ENCODE data around the gene GNPTG. TPM values are rescaled to one million over a fixed set of nuclear protein-coding genes. Genes with fewer than 3 reads are reported as not detected.
A peak's percentile ranks its signal among the peaks of the same experiment; 100 is the strongest.

GNPTG gene
- total and polyA plus RNA-seq, 5 donors from 2014 or later, result 43.2 to 51.3 (median 44.5) TPM

DNA sequence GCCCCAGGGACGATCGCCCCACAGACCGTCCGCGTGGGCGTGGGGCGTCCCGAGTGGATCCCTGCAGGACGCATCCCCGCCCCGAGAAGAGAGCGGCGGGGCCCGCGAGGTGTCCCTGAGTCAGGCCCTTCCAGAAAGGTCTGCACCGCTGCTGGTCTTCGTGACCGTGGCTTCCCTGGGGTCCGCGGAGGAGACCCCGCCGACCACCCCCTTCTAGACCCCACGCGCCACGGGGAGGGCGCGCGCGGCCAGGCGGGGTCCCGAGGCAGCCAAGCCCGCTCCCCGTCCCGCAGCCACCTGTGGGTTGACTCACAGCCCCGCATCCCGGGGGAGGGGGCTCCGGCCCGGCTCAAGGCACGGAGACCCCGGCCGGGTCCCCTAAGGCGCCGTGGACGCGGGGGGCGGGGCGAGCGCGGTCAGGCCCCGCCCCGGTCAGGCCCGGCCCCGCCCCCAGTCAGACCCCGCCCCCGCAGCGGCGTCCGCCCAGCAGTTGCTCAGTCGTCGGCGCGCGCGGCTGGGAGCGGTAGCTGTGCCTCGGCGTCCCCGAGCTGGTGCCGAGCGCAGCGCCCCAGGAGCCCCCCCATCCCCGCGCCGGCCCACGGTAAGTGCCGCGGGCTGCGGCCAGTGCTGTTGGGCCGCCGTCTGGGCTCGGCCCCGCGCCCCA, 18.4 kb upstream of the GNPTG start, which contains the start of gene BAIAP3:
Gene BAIAP3 (plus strand): TSS at position 497 of the 664 bp plus-strand sequence. CDS start 4,905 bp downstream, outside the sequence.
- DNase-seq (peak in 2 of 3 donors; percentile 32 to 46), ATAC-seq (ENCODE audit: low read depth in 2 of 2) (peak; percentile 47 to 58)
- peaks cover 39% of the 10 kb centered on the region for H3K4me1 ChIP-seq (ENCODE audit: control insufficient read depth, insufficient read depth, low read length, poor library complexity, severe bottlenecking)
- no peak within 1 kb of the TSS for H3K27ac ChIP-seq (ENCODE audit: insufficient read depth, low read length, poor library complexity, severe bottlenecking)
- H3K36me3 ChIP-seq (ENCODE audit: control insufficient read depth, insufficient read depth, low read length), result no peaks in the 10 kb centered on the region
- Mint-ChIP-seq H3K9me3 (no peaks in the 10 kb centered on the region), H3K27ac (peak within 1 kb of the TSS in 1 of 3 donors; percentile 65), H3K27me3 (peaks cover 40% of the 10 kb centered on the region), H3K36me3 (no peaks in the 10 kb centered on the region), H3K4me3 (peak within 1 kb of the TSS in 2 of 4 donors; percentile 61 to 63), H3K4me1 (peaks cover 0 to 19% (median 2%) of the 10 kb centered on the region in 4 donors)
- H3K9me3 ChIP-seq (ENCODE audit: control insufficient read depth in 2 of 2, low read length in 2 of 2), result peaks cover 0 to 7% of the 10 kb centered on the region in 2 experiments
- no peak within 1 kb of the TSS for H3K4me3 ChIP-seq (ENCODE audit: low read depth, low read length)
- no peaks in the 10 kb centered on the region for H3K27me3 ChIP-seq (ENCODE audit: control insufficient read depth, insufficient read depth, low read length)

DNA sequence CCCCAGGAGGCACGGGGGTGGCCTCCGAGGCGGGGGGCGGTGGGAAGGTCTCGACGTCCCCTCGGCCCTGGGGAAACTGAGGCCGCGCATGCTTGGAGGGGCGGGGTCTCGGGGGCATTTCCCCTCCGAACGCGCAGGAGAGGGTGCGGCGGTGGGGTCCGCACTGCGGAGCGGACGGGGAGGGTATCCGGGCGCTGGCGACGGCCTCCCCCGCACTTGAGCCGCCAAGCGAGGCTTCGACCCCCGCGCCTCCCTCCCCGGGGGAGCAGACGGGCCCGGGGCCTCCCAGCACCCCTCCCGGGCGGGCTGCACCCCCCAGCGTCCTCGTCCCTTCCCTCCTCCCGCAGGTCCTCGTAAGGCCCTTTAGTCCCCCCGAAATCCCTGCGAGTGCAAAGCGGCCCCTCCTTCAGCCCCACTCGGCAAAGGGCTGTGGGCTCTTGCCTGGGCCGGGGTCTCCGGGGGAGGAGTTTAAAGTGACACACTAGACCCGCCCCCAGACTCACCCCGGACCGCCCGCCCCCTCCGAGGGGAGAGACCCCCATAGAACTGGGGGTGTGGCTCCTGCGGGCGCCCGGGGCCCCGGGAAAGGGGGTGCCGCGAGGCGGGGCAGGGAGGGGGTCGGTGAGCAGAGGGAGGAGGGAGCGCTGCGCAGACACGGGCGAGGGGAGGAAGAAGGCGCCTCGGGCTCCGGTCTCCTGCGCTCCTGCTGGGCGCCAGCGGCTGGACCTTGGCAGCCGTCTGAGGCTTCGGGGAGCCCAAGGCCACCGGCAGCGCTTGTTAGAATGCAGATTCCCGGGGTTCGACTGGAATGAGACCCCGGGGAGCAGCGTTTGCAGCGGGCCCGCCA, 17.7 kb upstream of the GNPTG start:
- Histone ChIP-seq H3K4me1 (ENCODE audit: control insufficient read depth, insufficient read depth, low read length, poor library complexity, severe bottlenecking) (peaks cover 39% of the 10 kb centered on the region), H3K36me3 (ENCODE audit: control insufficient read depth, insufficient read depth, low read length) (no peaks in the 10 kb centered on the region), H3K27ac (ENCODE audit: insufficient read depth, low read length, poor library complexity, severe bottlenecking) (no peak overlapping the region), H3K9me3 (ENCODE audit: control insufficient read depth in 2 of 2, low read length in 2 of 2) (peaks cover 0 to 7% of the 10 kb centered on the region in 2 experiments), H3K27me3 (ENCODE audit: control insufficient read depth, insufficient read depth, low read length) (no peaks in the 10 kb centered on the region), H3K4me3 (ENCODE audit: low read depth, low read length) (no peak overlapping the region)
- no peak for DNase-seq
- Mint-ChIP-seq H3K36me3 (no peaks in the 10 kb centered on the region), H3K27ac (no peak overlapping the region), H3K27me3 (peaks cover 40% of the 10 kb centered on the region), H3K4me3 (no peak overlapping the region), H3K9me3 (no peaks in the 10 kb centered on the region), H3K4me1 (peaks cover 0 to 19% (median 2%) of the 10 kb centered on the region in 4 donors)
- ATAC-seq (ENCODE audit: low read depth in 2 of 2), result no peak

DNA sequence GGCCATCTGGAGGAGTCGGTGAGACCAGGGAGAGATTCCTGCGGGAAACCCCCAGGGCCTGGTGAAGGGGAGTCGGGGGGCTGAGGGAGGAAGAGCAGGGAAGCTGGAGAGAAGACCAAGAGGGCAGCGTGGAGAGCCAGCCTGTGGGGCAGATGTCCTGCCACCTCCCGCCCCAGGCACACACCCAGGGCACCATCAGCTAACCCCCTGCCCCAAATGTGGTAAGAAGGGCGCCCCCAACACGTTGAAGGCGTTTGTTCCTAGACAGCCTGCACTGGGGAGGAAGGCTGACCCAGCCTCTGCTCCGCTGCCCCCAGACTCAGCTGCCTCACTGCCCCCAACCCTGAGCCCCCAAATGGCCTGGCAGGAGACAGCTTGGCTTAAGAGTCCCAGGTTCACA, 17.0 kb upstream of the GNPTG start:
- H3K27ac Mint-ChIP-seq, result no peak overlapping the region
- Histone ChIP-seq H3K27me3 (ENCODE audit: control insufficient read depth, insufficient read depth, low read length) (no peaks in the 10 kb centered on the region), H3K9me3 (ENCODE audit: control insufficient read depth in 2 of 2, low read length in 2 of 2) (peaks cover 0 to 7% of the 10 kb centered on the region in 2 experiments), H3K36me3 (ENCODE audit: control insufficient read depth, insufficient read depth, low read length) (no peaks in the 10 kb centered on the region), H3K4me3 (ENCODE audit: low read depth, low read length) (no peak overlapping the region), H3K27ac (ENCODE audit: insufficient read depth, low read length, poor library complexity, severe bottlenecking) (no peak overlapping the region), H3K4me1 (ENCODE audit: control insufficient read depth, insufficient read depth, low read length, poor library complexity, severe bottlenecking) (peaks cover 39% of the 10 kb centered on the region)
- H3K4me1 Mint-ChIP-seq, result peaks cover 0 to 19% (median 2%) of the 10 kb centered on the region in 4 donors
- H3K27me3 Mint-ChIP-seq, result peaks cover 40% of the 10 kb centered on the region
- H3K9me3 Mint-ChIP-seq, result no peaks in the 10 kb centered on the region
- no peaks in the 10 kb centered on the region for H3K36me3 Mint-ChIP-seq
- ATAC-seq (ENCODE audit: low read depth in 2 of 2) (no peak), DNase-seq (no peak)
- H3K4me3 Mint-ChIP-seq, result no peak overlapping the region

DNA sequence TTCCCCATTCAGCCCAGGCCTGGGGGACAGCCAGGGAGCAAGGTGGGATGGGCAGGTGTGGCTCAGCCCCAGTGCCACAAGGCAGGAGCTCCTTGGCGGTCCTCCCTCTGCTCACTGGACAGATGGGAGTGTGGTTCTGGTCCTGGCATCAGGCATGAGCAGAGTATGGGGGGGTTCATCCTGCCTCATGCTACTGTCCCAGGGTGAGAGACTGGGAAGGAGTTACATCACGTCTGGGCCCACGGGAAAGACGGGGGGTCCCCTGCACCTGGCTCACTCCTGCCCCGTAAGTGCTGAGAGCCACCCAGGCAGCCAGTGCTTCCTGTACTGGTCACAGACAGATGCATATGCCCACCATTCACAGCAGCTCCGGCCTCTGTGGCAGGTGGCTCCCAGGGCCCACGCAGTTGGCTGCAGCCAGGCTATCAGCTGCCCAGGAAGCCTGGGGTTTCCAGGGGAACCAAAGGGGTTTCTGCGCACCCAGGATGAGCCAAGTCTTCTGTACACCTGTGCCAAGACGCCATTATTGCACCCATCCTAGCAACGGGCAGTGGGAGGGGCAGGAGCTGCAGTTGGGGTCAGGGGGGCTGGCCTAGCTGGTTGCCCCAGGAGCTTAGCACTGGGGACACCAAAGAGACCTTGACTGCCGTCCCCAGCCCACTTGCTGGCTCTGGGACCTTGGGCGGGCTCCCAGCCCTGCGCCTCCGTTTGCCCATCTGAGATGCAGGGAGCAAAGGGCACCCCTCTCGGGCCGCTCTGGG, 16.3 kb upstream of the GNPTG start:
- Histone ChIP-seq H3K4me1 (ENCODE audit: control insufficient read depth, insufficient read depth, low read length, poor library complexity, severe bottlenecking) (peaks cover 39% of the 10 kb centered on the region), H3K27me3 (ENCODE audit: control insufficient read depth, insufficient read depth, low read length) (no peaks in the 10 kb centered on the region), H3K4me3 (ENCODE audit: low read depth, low read length) (no peak overlapping the region), H3K27ac (ENCODE audit: insufficient read depth, low read length, poor library complexity, severe bottlenecking) (no peak overlapping the region), H3K9me3 (ENCODE audit: control insufficient read depth in 2 of 2, low read length in 2 of 2) (peaks cover 0 to 3% of the 10 kb centered on the region in 2 experiments), H3K36me3 (ENCODE audit: control insufficient read depth, insufficient read depth, low read length) (no peaks in the 10 kb centered on the region)
- no peaks in the 10 kb centered on the region for H3K9me3 Mint-ChIP-seq
- peaks cover 0 to 19% (median 2%) of the 10 kb centered on the region in 4 donors for H3K4me1 Mint-ChIP-seq
- peaks cover 40% of the 10 kb centered on the region for H3K27me3 Mint-ChIP-seq
- no peak overlapping the region for H3K4me3 Mint-ChIP-seq
- no peak overlapping the region for H3K27ac Mint-ChIP-seq
- no peak for DNase-seq
- ATAC-seq (ENCODE audit: low read depth in 2 of 2), result no peak
- no peaks in the 10 kb centered on the region for H3K36me3 Mint-ChIP-seq

DNA sequence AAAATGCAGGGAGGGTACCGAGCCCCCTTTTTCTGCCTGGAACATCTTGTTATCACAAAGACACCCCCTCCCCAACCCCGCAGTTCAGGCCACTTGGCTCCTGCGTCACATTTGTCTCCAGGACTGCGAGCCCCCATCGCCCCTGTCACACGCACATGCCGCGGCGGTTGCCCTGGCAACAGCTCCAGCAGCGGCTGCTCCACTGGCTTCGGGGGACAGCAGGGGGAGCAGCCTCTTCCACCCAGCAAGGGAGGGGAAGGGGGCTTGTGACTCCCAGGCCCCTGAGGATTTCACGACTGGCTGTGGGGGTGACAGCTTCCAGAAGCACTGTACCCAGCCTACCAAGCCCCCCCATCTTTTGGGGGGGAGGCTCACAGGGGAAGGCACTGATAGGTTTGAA, 15.7 kb upstream of the GNPTG start:
- no peak overlapping the region for H3K4me3 Mint-ChIP-seq
- peaks cover 40% of the 10 kb centered on the region for H3K27me3 Mint-ChIP-seq
- H3K27ac Mint-ChIP-seq, result no peak overlapping the region
- Histone ChIP-seq H3K27ac (ENCODE audit: insufficient read depth, low read length, poor library complexity, severe bottlenecking) (no peak overlapping the region), H3K36me3 (ENCODE audit: control insufficient read depth, insufficient read depth, low read length) (no peaks in the 10 kb centered on the region), H3K27me3 (ENCODE audit: control insufficient read depth, insufficient read depth, low read length) (no peaks in the 10 kb centered on the region), H3K4me3 (ENCODE audit: low read depth, low read length) (no peak overlapping the region), H3K9me3 (ENCODE audit: control insufficient read depth in 2 of 2, low read length in 2 of 2) (no peaks in the 10 kb centered on the region), H3K4me1 (ENCODE audit: control insufficient read depth, insufficient read depth, low read length, poor library complexity, severe bottlenecking) (peaks cover 39% of the 10 kb centered on the region)
- ATAC-seq (ENCODE audit: low read depth in 2 of 2) (no peak), DNase-seq (no peak)
- H3K9me3 Mint-ChIP-seq, result no peaks in the 10 kb centered on the region
- H3K4me1 Mint-ChIP-seq, result peaks cover 0 to 19% (median 2%) of the 10 kb centered on the region in 4 donors
- no peaks in the 10 kb centered on the region for H3K36me3 Mint-ChIP-seq

DNA sequence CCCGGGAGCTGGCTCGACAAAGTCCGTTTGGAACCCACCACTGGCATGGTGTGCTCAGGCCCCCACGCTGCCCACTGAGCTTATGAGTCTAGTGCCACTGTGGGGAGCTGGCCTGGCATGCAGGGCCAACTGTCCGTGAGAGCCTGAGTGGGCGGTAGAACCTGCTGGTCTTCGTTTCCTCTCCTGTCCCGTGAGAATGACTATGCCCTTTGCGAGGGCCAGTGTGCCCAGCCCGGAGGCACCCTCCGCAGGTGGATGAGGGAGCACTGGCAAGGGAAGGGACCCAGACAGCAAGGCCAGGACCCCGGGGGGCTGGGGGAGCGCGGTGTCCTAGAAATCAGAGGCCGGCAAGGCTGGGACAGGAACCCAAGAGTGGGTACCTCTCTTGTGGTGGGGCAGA, 15.1 kb upstream of the GNPTG start:
- no peak overlapping the region for H3K4me3 Mint-ChIP-seq
- H3K36me3 ChIP-seq (ENCODE audit: control insufficient read depth, insufficient read depth, low read length), result no peaks in the 10 kb centered on the region
- peaks cover 34% of the 10 kb centered on the region for H3K4me1 ChIP-seq (ENCODE audit: control insufficient read depth, insufficient read depth, low read length, poor library complexity, severe bottlenecking)
- H3K4me3 ChIP-seq (ENCODE audit: low read depth, low read length), result no peak overlapping the region
- no peaks in the 10 kb centered on the region for H3K9me3 ChIP-seq (ENCODE audit: control insufficient read depth in 2 of 2, low read length in 2 of 2)
- peaks cover 38% of the 10 kb centered on the region for H3K27me3 Mint-ChIP-seq
- DNase-seq, result no peak
- no peaks in the 10 kb centered on the region for H3K27me3 ChIP-seq (ENCODE audit: control insufficient read depth, insufficient read depth, low read length)
- no peak for ATAC-seq (ENCODE audit: low read depth in 2 of 2)
- no peaks in the 10 kb centered on the region for H3K9me3 Mint-ChIP-seq
- no peak overlapping the region for H3K27ac ChIP-seq (ENCODE audit: insufficient read depth, low read length, poor library complexity, severe bottlenecking)
- H3K36me3 Mint-ChIP-seq, result no peaks in the 10 kb centered on the region
- no peak overlapping the region for H3K27ac Mint-ChIP-seq
- peaks cover 0 to 13% (median 1%) of the 10 kb centered on the region in 4 donors for H3K4me1 Mint-ChIP-seq

DNA sequence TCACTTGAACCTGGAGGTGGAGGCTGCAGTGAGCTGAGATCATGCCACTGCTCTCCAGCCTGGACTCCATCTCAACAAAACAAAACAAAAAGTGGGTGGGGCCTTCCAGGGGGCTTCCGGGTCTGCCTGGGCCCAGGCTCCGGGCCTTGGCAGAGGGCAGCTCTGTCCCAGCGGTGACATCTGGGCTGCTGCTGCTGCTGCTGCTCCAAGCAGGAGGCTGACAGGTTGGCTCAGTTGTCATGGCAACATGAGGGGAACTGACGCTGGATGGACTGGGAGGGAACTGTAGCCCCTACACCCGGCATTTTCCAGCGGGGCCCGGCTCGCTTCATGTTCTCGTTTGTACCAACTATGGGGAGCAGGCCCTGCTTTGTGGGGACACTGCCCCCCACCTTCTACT, 14.2 kb upstream of the GNPTG start:
- Mint-ChIP-seq H3K4me1 (peaks cover 0 to 12% (median 0%) of the 10 kb centered on the region in 4 donors), H3K27me3 (peaks cover 32% of the 10 kb centered on the region), H3K9me3 (no peaks in the 10 kb centered on the region), H3K4me3 (no peak overlapping the region), H3K27ac (no peak overlapping the region), H3K36me3 (no peaks in the 10 kb centered on the region)
- no peak for DNase-seq
- H3K27me3 ChIP-seq (ENCODE audit: control insufficient read depth, insufficient read depth, low read length), result no peaks in the 10 kb centered on the region
- H3K27ac ChIP-seq (ENCODE audit: insufficient read depth, low read length, poor library complexity, severe bottlenecking), result no peak overlapping the region
- no peaks in the 10 kb centered on the region for H3K36me3 ChIP-seq (ENCODE audit: control insufficient read depth, insufficient read depth, low read length)
- H3K4me3 ChIP-seq (ENCODE audit: low read depth, low read length), result no peak overlapping the region
- H3K9me3 ChIP-seq (ENCODE audit: control insufficient read depth in 2 of 2, low read length in 2 of 2), result no peaks in the 10 kb centered on the region
- no peak for ATAC-seq (ENCODE audit: low read depth in 2 of 2)
- H3K4me1 ChIP-seq (ENCODE audit: control insufficient read depth, insufficient read depth, low read length, poor library complexity, severe bottlenecking), result peaks cover 34% of the 10 kb centered on the region
